ENCODE results near the gene MXRA7.
A peak's percentile ranks its signal among the peaks of the same experiment; 100 is the strongest.

Gene MXRA7

DNA sequence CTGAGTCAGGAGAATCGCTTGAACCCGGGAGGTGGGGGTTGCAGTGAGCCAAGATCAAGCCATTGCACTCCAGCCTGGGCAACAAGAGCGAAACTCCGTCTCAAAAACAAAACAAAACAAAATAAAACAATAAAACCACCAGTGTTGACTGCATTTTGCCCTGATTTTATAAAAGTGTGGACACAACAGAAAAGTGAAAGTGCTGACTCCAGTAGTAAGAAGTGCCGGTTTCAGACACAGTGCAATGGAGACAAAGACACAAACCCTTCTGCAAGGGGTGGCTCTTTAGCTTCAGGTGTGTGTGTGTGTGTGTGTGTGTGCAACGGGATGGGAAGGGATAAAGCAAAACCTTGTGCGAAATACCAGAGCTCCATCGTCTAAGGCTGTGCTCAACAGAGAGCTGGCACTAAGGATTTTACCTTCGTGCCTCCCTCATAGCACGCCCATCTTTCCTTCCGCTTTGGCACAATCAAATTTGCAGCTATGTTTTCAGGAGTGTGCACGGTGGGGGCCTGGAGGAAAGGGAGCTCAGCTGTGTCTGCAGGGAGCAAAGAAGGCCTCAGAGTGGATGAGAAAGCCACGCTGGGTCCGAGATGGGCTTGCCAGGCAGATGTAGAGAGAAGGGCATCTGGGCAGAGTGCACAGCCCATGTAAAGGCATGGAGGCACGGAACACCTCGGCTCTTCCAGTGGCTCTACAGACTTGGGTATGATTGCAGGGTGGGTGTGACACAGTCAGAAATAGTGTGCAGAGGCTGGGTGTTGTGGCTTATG, 15.5 kb downstream of the MXRA7 start:
- DNase-seq: no peak

DNA sequence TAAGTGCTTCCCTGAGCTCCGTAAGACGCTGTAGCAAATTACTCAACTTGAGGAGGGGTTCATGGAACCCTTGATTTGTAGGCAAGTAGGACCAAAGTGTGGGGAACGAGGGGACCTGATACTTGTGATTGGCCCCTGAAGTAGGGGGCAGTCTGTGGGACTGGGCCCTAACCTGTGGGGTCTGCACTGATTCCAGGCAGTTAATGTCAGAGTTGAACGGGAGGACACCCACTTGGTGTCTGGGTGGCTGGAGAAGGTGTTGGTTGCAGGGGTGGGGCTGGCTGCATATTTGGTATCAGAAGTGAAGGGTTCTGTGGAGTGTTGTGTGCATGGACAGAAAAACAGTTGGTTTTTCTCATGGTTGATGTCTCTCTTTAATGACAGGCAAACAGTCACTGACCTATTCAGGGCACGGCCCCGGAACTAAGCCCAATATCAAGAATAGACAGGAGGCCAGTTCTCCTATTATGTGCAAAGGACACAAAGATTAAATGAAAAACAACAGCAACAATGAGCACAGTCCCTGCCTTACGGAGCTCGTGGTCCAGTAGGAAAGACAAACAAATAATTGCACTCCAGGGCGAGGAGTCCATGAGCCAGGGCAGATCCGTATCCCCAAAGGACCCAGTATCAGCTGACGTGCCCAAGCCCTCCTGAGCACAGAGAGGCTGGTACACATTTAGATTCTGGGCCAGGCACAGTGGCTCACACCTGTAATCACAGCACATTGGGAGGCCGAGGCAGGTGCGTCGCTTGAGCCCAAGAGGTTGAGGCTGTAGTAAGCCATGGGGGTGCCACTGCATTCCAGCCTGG, 19.2 kb downstream of the MXRA7 start:
- DNase-seq: no peak

DNA sequence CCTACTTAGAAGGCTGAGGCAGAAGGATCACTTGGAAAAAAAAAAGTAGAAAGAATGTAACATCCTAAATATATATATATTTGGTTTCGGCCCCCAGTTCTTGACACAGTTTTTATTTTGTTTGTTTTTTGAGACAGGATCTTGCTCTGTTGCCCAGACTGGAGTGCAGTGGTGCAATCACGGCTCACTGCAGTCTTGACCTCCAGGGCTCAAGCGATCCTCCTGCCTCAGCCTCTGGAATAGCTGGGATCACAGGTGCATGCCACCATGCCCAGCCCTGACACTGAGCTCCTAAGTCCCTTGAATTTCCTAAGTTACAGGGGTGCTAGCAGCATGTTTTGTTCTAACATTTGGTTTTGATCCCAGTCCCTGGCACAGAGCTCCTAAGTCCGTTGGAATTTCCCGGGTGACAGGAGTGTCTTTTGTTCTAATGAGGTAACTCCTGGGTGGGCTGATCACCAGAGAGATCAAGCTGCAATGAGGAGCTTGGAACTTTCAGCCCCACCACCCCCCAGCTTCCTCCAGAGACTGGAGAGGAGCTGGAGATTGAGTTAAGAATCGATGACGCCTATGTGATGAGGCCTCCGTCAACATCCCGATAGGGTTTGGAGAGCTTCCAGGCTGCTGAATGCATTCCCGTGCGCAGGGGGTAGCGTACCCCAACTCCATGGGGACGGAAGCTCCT, 20.0 kb downstream of the MXRA7 start:
- DNase-seq: no peak

DNA sequence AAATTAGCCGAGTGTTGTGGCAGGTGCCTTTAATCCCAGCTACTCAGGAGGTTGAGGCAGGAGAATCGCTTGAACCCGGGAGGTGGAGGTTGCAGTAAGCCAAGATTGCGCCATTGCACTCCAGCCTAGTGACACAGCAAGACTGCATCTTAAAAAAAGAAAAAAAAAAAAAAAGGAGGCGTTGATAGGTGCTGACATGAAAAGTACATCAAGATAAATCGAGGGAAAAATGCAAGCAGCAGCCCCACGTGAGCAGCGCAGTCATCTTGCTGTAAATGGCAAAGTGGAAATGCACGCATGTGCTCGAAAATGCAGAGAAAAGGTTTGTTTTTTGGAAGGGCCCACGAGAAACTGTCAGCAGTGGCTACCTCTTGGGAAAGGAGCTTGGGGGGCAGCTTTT, 20.9 kb downstream of the MXRA7 start:
- no peak for DNase-seq

DNA sequence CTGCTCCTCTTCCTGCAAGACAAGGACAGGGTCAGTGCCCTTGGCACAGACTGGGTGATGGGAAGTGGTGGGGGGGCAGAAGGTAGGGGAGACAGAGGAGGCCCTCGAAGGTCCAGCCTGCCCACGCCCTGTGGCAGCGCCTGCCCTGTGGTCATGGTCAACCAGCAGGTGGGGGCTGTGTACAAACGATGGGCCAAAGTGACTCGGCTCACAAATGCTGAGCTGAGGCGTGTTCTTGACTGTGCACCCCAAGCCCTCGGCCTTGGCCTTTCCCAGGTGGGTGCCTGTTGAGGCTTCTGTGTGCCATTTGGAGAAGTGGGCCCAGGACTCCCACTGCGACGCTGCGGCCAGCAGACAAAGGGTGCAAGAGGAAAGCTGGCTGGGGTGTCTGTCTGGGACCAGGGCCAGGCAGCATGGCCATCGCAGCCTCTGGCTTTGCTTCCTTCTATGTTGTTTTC, 22.6 kb downstream of the MXRA7 start:
- no peak for DNase-seq

DNA sequence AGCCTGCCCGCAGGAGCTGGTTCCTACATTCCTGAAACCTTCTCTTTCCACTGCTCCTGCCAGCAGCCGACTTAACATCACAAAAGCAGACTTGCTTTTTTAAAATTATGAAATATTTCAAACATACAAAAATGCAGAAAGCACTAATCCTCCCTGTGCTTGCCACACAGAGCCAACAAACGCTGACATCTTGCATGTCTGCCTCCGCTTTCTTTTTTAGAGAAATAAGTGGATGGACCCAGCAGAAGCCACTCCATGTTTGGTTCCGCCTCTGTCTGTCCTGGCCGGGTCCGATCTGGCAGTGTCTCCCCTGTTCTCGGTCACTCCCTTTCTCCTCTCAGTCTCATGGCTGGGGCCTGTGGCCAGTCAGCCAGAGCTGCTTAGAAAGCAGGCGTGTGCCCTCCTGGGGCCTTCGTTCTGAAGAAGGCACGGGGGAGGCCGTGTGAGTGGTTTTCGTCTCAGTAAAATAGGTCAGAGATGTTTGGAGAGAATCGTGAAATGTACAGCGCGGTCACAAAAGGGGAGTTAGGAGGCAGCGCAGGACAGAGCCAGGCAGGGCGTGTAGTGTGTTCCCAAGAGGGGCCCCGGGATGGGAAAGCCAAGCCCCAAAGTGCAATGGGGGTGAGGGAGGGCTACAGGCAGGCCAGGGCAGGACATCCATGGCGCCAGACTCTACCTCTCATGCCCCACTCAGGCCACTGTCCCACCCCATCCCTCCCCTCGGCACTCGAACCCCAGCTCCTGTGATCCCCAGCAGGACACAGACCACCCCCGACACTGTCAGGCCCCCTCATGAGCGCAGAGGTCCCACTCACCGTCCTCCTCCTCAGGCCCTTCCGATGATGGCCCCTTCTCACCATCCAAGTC, 23.2 kb downstream of the MXRA7 start:
- DNase-seq: no peak

DNA sequence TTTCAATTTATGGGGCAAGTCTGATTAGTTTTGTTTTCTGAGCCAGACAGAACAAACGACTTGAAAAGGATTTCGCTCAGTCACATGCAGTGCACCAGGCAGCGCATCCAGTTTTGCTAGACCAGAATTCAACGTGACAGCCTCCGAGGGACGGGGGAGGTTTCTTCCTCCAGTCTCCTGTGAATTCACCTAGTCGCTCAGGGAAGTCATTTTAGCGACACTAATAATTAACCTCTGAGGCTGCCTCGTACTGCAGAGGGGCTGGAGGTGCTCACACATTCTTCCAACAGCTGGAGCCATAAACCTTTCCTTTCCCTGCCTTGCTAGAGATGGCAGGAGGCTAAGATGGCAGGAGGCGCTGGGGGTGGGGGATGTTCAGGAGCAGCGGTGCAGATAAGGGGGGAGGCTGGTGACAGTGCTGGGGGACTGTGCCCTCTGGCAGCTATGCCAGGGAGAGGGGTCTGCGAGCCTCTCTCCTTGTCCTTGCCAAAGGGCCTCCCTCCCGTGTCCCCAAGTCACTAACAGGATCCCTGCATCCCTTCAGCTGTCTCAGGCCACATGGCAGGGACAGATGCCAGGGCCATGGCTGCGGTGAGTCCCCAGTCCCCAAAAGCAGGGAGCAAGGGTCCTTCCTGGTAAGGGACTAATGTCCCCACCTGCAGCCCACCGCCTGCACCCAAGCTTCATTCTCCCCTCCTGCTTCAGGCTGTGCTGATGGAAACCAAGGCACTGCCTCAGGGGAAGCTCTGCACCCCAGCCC, 24.0 kb downstream of the MXRA7 start:
- DNase-seq: no peak

DNA sequence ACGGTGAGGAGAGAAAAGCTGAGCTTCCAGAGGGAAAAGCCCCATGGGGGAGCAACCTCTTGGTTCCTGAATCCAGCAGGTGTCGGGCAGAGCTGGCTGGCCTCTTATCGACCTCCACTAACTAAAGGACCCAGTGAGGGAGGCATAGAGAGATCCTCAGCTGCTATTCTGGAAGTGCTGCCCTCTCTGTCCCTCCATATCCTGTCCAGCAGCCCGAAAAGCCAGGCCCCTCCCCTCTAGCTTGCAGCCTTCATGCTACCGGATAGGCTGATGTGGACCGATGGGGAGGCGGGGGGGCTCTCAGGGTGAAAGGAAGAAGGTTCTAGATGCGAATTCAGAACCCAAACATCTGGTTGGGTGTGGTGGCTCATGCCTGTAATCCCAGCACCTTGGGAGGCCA, 24.9 kb downstream of the MXRA7 start:
- DNase-seq: no peak

DNA sequence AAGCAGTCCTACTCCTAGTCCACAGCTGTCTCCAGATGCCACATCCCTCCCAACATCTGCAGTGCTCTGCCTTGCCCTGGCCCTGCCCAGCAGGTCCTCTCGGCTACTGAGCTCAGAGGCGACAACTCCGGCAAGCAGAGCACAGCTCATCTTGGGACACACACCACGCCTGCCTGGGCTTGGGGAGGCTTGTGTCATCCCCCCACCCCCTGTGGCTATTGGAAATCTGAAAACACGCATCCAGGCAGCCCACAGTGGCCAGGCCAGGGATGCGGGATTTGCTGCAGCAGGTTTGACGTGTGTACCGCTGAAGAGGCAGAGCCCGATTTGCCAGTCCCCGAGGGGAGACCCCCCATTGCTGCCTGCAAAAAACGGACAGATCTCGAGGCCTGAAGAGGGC, 25.4 kb downstream of the MXRA7 start:
- DNase-seq: no peak

DNA sequence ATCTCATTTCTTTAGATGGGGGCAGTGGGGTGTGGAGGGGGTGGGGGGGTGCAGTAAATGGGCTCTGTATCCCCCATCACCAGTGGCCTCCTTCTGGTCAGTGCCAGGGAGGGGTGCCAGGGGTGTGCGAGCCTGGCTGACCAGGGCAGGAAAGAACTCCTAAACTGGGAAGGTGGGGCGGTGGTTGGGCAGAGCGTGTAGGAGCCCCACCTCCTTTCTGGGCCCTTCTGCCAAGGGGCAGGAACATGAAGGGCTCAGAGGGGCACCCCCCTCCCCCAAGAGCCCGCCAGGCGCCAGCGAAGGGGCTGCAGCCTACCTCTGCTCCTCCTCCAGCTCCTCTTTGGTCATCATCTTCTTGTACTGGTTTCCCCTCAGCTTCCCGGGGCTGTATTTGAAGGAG, 26.0 kb downstream of the MXRA7 start:
- DNase-seq: no peak

DNA sequence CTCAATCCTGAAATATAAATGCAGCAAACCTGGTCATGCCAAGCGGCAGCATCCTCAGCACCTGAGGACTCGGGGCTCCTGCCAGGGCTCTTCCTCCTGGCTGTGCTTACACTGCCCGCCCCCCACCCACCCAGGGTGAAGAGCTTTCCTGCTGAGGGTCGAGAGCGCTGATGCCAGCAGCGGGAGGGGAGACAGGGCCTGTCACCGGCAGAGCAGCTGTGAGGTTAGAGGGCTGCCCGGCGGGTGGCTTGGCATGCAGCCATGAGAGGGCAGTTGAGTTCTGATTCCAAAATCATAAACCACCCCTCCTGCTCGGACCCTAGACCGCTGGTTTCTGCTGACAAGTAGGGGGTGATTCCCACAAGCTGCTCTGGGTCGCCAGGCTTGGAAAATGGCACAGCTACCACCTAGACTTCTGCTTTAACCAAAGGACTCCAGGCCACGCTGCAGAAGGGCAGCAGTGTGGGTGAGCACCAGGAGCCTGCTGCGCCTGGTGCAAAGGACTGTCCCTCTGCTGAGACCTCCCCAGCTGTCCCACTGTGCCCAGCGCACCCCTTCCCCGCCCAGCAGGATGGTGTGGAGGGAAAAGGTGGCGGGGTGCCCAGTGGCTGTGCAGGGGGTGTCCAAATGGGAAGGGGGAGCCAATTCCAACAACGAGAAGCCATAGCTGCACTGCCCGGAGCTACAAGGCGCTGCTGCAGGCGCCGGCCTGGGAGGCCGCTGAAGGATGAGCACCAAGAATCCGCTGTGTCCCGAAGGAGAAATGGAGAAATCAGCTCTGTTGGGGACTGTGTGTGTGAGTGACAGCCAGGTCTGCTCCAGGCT, 26.6 kb downstream of the MXRA7 start:
- no peak for DNase-seq

DNA sequence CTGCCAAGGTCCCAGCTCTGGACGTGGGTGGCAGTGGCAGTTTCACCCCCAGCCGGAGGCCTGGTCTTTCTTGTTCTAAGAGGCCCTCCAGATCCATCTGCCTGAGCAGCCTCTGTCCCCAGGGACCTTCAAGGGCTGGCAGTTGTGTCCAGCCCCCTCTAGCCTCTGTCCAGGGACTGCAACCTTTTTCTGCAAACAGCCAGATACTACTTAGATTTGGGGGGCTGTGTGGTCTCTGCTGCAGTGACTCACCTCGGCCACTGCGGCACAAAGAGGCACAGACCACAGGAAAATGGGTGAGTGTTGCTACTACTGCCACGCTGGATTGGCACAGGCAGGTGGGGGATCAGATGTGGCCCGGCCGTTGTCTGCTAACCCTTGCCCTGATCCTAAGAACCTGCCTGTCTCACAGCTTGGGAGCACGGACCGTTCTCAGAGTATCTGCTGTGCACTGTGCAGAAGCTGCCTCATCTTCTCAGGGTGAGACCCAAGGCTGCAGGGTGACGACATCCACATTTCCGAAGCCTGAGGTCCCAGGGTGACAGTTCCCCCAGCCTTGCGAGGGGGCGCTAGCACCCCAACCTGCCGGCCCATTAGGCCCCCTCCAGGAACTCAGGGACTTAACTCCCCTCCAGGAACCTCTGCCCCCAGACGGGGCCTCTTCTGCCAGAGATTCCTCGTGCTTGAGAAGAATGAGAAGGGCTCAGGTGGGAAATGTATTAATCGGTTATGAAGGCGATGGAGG, 27.6 kb downstream of the MXRA7 start:
- no peak for DNase-seq

DNA sequence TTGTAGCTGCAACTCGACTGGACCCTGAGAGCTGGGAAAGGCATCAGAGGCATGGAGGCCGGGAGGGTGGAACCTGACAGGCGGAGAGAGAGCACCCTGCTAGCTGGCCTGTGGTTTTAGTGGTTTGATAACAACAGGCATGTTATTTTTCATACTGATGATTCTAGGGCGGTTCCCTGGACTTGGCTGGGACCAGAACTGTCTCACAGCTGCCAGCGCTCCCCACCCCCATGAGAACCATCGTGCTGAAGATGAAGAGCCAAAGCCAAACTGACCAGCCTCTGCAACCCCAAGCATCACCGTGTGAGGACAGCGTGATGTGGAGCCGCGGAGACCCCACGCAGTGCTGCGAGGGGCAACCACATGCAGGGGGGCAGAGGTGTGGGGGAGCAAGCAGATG, 28.5 kb downstream of the MXRA7 start:
- no peak for DNase-seq

DNA sequence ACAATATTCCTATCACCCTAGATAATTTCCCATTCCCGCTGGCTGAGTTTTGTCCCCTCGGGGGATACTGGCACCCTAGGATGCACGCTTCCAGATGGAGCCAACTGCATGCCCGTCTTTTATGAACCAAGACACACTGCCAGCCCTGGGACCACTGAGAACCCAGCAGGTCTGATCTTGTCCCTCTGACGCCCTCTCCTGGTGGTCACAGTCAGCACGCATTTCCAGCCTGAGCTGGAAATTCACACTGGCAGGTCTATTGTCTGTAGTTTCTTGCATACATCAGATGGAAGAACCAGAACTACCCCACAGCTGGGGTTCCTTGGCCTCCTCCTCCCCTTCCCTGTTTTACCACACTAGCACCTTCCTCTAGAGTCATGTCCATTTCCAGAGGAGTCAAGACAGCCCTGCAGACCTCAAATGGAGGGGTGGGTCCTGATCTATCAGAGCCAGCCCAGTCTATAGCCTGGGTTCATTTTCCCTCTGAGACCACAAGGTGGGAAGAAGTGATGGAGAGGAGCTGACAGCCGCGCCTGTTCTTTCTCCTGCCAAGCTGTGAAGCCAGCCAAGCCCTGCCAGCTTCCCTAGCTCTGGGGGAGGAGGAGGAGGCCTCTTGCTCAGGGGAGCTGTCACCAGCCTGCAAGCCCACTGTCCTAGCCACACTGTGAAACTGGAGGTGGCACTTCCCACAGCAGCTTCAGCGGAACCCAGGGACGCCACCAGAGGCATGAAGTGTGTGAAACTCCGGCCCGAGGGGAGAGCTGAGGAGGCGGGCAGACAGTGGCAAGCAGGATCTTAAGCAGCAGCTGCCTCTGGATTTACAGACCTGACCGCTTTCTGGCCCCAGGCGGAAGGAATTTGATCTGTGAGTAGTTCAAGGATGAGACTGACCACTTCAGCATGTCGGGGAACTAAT, 29.3 kb downstream of the MXRA7 start:
- DNase-seq: peak; percentile 11

DNA sequence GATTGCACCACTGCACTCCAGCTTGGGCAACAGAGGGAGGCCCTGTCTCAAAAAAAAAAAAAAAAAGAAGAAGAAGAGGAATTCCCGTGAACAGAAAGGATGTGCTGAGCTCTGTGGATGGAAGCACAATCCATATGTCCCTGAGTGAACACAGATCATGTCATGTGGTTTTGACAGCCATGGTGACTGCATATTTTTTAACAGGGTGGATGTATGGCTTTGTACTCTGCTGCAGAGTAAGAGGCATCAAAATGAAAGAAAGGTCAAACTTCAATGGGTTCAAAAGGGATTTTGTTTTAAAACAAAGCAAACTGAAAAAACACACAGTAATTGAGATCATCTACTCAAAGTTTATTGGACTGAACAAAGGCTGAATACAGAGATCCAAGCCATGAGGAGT, 31.5 kb downstream of the MXRA7 start:
- no peak for DNase-seq

DNA sequence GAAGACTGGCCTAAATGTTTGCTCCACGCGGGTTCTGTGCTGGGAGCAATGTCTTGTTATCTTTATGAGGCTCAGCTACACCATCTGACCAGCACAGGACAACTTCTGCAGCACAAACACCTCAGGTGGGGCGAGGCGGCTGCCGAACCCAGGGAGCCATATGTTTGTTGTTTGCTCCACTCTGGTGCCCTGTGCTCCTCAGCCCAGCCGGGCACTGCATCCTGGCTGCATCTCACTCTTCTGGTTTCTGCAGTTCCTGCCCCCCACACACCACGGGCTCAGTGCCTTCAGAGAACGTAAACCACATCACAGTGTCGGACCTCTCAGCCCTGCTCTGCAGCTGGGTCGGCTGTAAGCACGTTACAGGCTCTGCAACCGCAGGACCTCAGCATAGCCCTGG, 32.4 kb downstream of the MXRA7 start:
- DNase-seq: no peak

DNA sequence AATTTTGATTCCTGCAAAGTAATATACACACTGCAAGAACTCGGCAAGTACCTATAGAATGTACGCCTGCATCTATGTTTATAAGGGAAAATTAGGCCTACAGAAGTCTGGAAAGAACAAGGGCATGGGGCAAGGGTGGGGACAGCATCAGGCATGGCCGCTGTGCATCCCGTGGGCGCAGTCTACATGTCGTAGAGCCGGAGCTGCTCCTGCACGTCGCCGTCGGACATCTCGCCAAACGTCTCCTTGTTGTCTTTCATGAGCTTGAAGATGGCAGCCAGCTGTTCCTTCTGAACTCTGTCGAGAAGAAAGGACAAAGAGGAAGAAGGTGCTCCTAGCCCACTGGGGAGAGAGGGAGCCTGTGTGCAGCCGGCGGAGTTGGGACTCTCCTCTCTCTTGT, 33.4 kb downstream of the MXRA7 start:
- DNase-seq: no peak

DNA sequence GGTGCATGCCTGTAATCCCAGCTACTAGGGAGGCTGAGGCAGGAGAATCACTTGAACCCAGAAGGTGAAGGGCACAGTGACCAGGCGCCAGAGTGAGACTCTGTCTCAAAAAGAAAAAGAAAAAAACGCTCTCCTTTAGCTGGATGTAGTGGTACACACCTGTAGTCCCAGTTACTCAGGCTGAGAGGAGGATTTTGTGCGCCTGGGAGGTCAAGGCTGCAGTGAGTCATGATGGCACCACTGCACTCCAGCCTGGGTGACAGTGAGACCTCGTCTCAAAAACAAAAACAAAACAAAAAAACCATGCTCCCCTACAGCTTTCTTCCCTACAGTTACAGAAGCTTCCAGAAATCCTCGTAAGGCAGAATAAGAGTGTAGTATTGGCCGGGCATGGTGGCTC, 34.1 kb downstream of the MXRA7 start:
- DNase-seq: no peak

DNA sequence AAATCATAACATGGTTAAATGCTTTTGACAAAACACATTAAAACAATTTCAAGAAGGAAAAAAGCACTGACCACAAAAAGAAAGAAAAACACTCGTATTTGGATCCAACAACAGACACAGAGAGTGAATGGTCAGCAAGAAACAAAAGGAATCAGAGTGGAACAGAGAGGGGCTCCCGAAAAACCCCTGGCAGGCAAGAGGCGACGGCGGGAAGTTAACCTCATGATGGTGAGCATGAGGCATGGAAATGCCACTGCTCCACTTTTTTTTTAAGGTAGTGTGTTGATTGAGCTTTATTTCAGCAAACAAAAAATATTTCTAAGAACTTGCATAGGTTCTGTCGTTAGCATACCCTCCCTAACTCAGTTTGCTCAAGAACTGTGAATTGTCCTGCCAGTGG, 35.1 kb downstream of the MXRA7 start:
- no peak for DNase-seq
